GM18499 (cell line): Measurements from ENCODE around the gene S100A7A.
"Not testable (repeated sequence)": the region's sequence is repeated elsewhere in the genome, so short reads cannot be mapped to it uniquely, and the experiment has no call there.

Experiments used
- ATAC-seq: cut with Tn5 transposase; IDR thresholded peaks from one replicate; pipeline ENCODE4 v1.9.1; 2021; ENCODE audit warnings: moderate number of reproducible peaks; ENCODE audit not compliant: insufficient read depth, unreplicated experiment

S100A7A gene

DNA sequence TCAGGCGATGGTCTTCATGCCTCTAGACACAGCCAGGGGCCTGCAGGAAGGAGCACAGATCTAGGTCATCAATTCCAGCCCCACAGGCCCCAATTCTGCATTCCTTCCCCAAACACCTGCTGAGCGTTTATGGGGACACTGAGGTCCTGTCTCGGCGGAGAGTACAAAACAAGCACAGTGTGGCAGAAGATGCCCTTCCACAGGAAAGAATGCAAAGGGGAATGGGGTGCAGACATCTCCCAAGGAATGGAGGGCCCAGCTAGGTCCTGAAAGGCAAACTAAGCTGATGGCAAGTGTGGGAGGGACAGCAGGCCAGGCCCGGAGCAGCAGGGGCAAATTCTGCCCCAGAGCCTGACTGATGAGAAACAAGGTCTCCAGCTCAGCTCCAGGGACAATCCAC lies 21.9 kb upstream of the S100A7A start:
- ATAC-seq: no peak

GRCh38 chr1:153395136-153395685 lies 21.1 kb upstream of the S100A7A start:
- no peak for ATAC-seq

- ATAC-seq: no peak
These were observed 20.5 kb upstream of the S100A7A start for GRCh38 chr1:153395776-153396175.

DNA sequence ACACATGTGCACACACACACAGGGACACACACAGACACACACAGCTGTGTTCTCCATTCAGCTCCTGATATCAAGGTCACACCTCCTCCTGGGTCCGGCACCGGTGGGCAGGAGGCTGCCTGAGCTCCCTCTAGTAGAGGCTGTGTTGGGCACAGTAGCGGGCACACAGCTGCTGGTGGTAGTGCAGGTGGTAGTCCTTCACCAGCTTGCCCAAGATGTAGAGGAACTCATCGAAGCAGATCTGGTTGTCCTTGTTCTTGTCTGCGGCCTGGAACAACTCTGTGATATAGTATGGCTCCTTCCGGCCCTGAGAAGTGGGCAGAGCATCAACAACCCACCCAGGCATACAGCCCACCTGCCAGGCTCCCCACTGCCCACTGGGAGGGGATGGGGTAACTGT lies 19.9 kb upstream of the S100A7A start:
- ATAC-seq: no peak

GRCh38 chr1:153397051-153397923 lies 19.0 kb upstream of the S100A7A start:
- no peak for ATAC-seq

DNA sequence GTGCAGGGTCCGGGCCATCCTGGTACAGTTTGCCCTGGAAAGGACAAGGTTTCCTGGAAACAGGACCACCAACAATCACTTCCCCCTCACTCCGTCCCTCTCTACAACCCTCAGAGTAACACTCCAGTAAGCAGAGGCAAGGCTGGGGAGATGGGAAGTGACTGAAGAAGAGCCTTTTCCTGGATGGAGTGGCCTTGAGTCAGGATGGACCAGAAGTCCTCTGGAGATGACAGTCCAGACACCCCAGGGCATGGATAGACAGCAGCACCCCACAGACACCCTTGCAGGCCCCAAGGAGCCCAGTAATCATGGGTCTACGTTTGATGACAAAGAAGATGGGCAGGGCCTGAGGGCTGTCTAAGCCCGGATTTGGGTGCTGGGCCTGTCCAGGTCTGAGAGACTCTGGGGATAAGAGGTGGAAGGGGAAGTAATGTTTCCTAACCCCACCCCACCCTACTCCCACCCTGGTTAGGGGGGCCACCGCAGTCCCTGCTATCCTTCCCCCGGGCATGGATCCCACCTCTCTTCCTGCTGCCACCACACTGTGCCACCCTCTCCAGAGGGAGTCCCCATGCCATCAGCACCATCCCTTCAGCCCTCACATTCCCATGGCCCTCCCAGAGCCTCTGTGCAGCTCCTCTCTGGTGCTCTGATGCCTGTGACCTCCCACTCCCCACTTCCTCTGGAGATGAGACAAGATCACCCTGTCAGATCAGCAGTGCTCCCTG lies 18.2 kb upstream of the S100A7A start:
- ATAC-seq: no peak

- ATAC-seq: no peak
These were observed 16.8 kb upstream of the S100A7A start for GRCh38 chr1:153399401-153400055.

DNA sequence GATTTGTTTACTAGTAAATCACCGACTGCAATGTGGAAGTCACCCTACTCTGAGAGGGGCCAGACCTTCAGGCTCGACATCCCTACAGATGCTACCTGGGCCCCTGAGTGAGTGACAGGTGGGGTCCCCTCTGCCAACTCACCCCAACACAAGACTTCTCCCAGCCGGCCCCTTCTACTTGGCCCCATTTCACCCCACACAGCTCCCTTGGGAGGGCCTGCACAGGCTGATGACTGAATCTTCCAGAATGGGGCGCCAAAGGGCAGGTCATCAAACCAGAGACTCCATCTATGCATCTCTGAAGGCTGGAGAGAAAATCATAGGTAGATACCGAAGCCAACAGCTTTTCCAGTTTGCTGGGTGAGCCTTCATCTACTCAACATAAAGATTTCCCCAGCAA lies 16.1 kb upstream of the S100A7A start:
- ATAC-seq: no peak

GRCh38 chr1:153401461-153401860 lies 14.9 kb upstream of the S100A7A start:
- ATAC-seq: no peak

DNA sequence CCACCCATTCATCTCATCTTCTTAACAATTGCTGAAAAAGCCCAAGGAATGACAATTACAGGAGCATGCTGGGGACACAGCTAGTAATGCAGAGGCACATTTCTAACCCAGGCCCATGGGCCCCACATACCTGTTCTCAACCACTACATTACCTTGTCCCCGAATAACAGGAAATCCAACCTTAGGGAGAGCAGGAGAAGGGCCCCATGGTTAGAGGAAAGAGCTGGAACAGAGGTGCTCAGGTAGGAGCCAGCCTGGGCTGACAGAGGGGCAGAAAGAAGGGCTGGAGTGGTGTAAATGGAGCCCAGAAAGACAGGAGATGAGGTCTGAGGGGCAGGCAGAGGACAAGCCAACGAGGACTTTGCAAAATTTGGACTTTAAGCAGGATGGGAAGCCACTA lies 14.1 kb upstream of the S100A7A start:
- ATAC-seq: no peak

DNA sequence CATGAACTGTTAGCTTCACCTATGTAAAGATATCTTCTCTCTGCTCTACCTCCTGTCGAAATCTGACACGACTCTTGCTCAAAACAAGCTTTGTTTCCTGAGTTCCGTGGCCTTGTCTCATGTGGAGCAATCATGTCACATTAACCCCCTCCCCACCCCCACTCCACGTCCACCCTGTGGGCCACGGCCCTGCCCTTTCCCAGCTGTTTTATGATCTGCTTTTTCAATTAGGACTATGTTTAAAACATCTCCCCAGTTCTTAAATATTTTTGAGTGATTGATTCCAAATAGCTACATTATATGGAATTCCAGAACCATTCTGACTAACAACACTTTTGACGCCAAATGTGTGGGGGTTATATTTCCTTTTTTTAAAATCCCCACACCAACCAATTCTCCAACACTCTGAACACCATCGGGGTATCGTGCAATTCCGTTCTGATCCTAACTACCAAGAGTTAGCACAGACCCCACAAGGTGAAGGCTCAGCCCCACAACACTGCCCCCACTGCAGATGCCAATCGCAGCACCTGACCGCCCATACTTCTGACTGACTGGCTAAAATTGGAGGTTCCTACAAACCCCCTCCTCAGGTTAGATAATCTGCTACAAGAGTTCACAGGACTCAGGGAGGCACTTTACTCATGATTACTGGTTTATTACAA lies 12.8 kb upstream of the S100A7A start:
- ATAC-seq: no peak

- no peak for ATAC-seq
These were observed 12.2 kb upstream of the S100A7A start for GRCh38 chr1:153404086-153404635.

DNA sequence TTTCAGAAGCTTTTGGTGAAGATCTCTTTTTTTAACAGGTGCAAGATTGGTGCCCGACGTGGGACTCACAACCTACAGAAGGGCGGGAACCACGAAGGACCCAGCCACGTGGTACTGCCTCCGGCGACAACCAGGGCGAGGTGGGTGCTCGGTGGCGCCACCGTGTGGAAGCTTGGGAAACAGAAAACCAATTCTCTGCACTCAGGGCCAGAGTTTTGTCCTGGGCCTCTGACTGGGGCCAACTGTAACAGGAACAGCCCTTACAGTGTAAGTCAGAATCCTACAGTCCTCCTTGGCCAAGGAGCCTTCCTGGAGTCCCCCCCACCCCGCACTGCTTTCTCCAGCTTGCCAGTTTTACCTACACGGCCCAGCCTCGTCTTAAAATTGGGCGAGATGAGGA lies 11.6 kb upstream of the S100A7A start:
- no peak for ATAC-seq

DNA sequence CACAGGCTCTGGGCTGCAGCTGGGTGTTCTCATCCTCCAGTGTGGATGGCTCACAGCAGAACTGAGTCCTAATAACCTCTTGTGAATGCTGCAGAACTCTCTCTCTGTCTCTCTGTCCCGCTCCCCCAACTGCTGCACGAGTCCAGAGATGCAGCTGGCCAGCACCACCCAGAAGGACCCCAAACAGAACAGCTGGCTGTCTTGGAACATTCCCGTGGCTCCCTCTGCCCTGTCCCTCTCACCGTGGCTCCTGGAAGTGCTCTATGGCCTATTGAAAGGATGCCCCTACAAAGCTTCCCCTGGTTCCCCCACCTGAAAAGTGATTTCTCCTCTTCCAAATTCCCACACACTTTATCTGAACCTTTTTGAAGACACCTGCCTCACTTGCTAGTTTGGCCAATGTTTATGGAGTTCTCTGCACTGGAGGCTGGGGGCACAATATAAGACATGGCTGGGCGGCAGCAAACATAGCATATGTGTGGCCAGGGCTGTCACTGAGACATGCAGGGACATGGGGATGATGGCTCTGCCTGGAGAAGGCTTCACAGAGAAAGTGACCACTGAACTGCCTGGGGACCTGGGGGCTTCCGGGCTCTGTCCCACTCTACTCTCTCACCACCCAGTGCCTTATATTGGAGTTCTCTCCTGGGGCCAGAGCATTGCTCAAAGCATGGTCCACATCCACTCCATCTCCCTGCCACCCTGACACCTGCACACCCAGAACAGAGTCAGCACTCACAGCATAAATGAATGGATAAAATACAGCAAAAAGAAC lies 10.3 kb upstream of the S100A7A start:
- ATAC-seq: not testable (repeated sequence)

DNA sequence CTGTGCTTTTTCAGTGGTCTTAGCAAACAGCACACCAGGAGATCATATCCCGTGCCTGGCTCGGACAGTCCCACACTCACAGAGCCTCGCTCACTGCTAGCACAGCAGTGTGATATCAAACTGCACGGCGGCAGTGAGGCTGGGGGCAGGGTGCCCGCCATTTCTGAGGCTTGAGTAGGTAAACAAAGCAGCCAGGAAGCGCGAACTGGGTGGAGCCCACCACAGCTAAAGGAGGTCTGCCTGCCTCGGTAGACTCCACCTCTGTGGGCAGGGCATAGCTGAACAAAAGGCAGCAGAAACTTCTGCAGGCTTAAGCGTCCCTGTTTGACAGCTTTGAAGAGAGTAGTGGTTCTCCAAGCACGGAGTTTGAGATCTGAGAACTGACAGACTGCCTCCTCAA lies 9.0 kb upstream of the S100A7A start:
- not testable (repeated sequence) for ATAC-seq

GRCh38 chr1:153413961-153414360 lies 2.4 kb upstream of the S100A7A start:
- not testable (repeated sequence) for ATAC-seq

DNA sequence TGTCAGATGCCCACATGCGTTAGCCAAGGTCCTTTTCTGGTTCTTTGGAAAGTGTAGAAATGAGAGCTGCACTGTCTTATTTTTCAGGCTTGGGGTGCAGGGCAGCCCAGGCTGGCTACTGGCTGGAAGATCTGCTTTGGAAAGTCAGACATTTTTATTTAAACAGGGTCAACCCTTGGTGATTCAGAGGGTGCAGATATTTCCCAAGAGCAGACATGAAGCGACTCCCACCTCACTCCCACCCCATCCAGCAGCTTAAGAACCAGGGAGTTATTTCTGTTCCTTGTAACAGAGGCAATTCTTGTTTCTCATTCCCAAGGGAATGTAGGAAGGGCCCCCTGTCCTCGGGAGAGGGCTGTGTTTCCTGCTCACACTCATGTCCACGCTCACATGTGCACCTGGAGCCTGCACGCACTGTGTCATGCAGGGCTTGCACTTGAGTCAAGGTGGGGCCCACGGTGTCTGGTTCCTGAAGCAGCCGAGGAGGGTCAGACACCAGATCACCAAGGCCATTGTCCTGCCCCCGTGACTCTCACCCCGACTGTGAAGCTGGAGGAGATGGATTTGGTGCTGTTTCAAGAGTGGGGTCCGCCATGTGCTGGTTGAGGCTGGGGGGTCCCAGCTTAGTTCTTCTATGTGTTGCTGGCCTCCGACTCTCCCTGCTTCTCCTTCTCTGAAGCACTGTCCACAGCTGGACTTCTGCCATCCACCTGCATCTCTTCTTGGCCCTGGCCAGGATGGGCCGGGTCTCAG lies 992 bp downstream of the S100A7A start:
- no peak for ATAC-seq

DNA sequence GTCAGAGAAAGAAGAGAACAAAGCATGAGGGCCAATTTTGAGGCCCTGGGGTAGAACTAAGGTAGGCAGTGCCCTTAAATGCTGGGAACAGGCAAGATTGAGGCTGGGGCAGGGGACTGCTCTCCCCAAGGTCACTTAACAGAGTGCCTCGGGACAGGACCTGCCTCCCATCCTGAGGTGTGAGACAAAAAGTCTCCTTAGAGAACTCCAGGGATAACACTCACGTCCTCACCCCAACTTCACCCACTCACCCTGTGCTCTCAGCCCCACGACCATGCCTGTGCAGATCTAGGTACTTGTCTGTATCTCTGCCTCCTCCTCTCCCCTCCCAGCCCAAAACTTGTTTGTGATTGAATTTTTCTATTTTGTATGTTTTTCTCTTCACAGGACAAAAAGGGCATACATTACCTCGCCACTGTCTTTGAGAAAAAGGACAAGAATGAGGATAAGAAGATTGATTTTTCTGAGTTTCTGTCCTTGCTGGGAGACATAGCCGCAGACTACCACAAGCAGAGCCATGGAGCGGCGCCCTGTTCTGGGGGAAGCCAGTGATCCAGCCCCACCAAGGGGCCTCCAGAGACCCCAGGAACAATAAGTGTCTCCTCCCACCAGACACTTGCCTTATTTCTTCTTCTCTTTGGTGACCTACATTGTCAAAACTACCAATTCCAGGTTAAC lies 2.6 kb downstream of the S100A7A start:
- not testable (repeated sequence) for ATAC-seq
